B cell (primary cell): ENCODE results near the gene ACYP1. TPM values are rescaled to one million over a fixed set of nuclear protein-coding genes. Genes with fewer than 3 reads are reported as not detected.
A peak's percentile ranks its signal among the peaks of the same experiment; 100 is the strongest.

Experiments used
- ATAC-seq: fragments of 200-7000 bp; cut with Tn5 transposase; one replicate; pipeline ENCODE4 v1.10.0; 2021; ENCODE audit warnings: low read depth, mild to moderate bottlenecking, moderate number of reproducible peaks, moderate library complexity
- CTCF ChIA-PET: fragments of 350-600 bp; sonication (Branson Sonifier 250); formaldehyde crosslinking; loops from one replicate; lab custom pipeline; 2021; ENCODE audit warnings: antibody characterized with exemption, inconsistent platforms; lab: Charles Lee
- POLR2A ChIA-PET: fragments of 350-600 bp; sonication (Branson Sonifier 250); formaldehyde crosslinking; loops from one replicate; lab custom pipeline; 2021; ENCODE audit warnings: antibody characterized with exemption; lab: Charles Lee
- DNase-seq: peaks from one replicate; pipeline ENCODE4 v3.0.0; 2013
- H2AFZ ChIP-seq: 2 replicates; pipeline ENCODE4 v1.6.1; 2012; ENCODE audit warnings: mild to moderate bottlenecking, low read depth, low read length; ENCODE audit not compliant: insufficient read depth, poor library complexity, severe bottlenecking
- H3K27ac ChIP-seq, 2 donors: 1 replicate in 1 of 2; 2 replicates in 1 of 2; pipeline ENCODE4 v1.5.1; 2012 to 2013; ENCODE audit warnings: low read length in 2 of 2, mild to moderate bottlenecking in 2 of 2, moderate library complexity in 1 of 2
- H3K27me3 ChIP-seq, 4 experiments: fragments of 200-600 bp in 1 of 4; sonication (generic) in 1 of 4; replicated peaks in 1 of 4; 1 replicate in 2 of 4; 2 replicates in 2 of 4; pipeline versions ENCODE4 v1.6.1 to v1.7.0; 2013 to 2016; ENCODE audit warnings: low read length in 3 of 4, mild to moderate bottlenecking in 2 of 4, mixed read lengths in 1 of 4, moderate library complexity in 1 of 4; ENCODE audit not compliant: insufficient read depth in 4 of 4, control insufficient read depth in 3 of 4; ENCODE audit errors: control extremely low read depth in 1 of 4
- H3K36me3 ChIP-seq, 2 experiments: replicated peaks in 1 of 2; 1 replicate in 1 of 2; 2 replicates in 1 of 2; pipeline versions ENCODE4 v1.6.1 to v1.7.1; 2013; ENCODE audit warnings: low read length in 1 of 2; ENCODE audit not compliant: insufficient read depth in 2 of 2, control insufficient read depth in 1 of 2; ENCODE audit errors: control extremely low read depth in 1 of 2, extremely low read depth in 1 of 2
- H3K4me1 ChIP-seq, 2 donors: fragments of 200-600 bp in 1 of 2; sonication (generic) in 1 of 2; 1 replicate in 1 of 2; 2 replicates in 1 of 2; pipeline versions ENCODE4 v1.5.1 to v1.6.1; 2013 to 2017; ENCODE audit warnings: low read length in 2 of 2; ENCODE audit not compliant: control insufficient read depth in 2 of 2, insufficient read depth in 2 of 2
- H3K4me2 ChIP-seq: replicated peaks from 2 replicates; pipeline ENCODE3; 2012; ENCODE audit warnings: mild to moderate bottlenecking, low read depth, low read length; ENCODE audit not compliant: poor library complexity, severe bottlenecking
- H3K4me3 ChIP-seq, 5 experiments: fragments of 200-600 bp in 1 of 5; sonication (generic) in 1 of 5; 1 replicate in 3 of 5; 2 replicates in 2 of 5; pipeline versions ENCODE4 v1.5.1 to v1.7.0; 2011 to 2016; ENCODE audit warnings: low read length in 4 of 5, mild to moderate bottlenecking in 4 of 5, low read depth in 2 of 5, control low read depth in 1 of 5, moderate library complexity in 1 of 5; ENCODE audit not compliant: insufficient read depth in 1 of 5; ENCODE audit errors: control extremely low read depth in 1 of 5, extremely low read depth in 1 of 5
- H3K79me2 ChIP-seq: fragments of 200-600 bp; sonication (generic); one replicate; pipeline ENCODE4 v1.6.0; 2016; ENCODE audit warnings: low read length; ENCODE audit not compliant: control insufficient read depth, insufficient read depth
- H3K9ac ChIP-seq: fragments of 200-600 bp; sonication (generic); 2 replicates; pipeline ENCODE4 v1.6.1; 2017; ENCODE audit warnings: mild to moderate bottlenecking, low read length, moderate library complexity
- H3K9me3 ChIP-seq, 3 donors: one replicate each; pipeline versions ENCODE4 v1.6.1 to v1.7.1; 2013; ENCODE audit warnings: low read length in 2 of 3; ENCODE audit not compliant: control insufficient read depth in 2 of 3, insufficient read depth in 1 of 3; ENCODE audit errors: control extremely low read depth in 1 of 3
- H4K20me1 ChIP-seq: 2 replicates; pipeline ENCODE4 v1.6.0; 2012; ENCODE audit warnings: mild to moderate bottlenecking, low read length; ENCODE audit not compliant: insufficient read depth, control insufficient read depth, poor library complexity, severe bottlenecking
- H3K27ac Mint-ChIP-seq: one replicate; pipeline ENCODE4 v1.8.0; 2021; ENCODE audit warnings: mixed read lengths
- H3K27me3 Mint-ChIP-seq: one replicate; pipeline ENCODE4 v1.8.0; 2021; ENCODE audit warnings: mixed read lengths
- H3K4me1 Mint-ChIP-seq: one replicate; pipeline ENCODE4 v1.8.0; 2021; ENCODE audit warnings: mixed read lengths
- H3K4me3 Mint-ChIP-seq: one replicate; pipeline ENCODE4 v1.8.0; 2021; ENCODE audit warnings: mixed read lengths
- H3K9me3 Mint-ChIP-seq: one replicate; pipeline ENCODE4 v1.8.0; 2022; ENCODE audit warnings: mixed read lengths; ENCODE audit not compliant: insufficient read depth
- EZH2 ChIP-seq: IDR thresholded peaks from 2 replicates; pipeline ENCODE4 v1.6.1; 2012; ENCODE audit warnings: borderline replicate concordance, low read depth, mild to moderate bottlenecking, moderate library complexity, low read length; ENCODE audit not compliant: insufficient read depth, poor library complexity, severe bottlenecking
- WGBS: methylation state at CpG from one replicate; pipeline ENCODE4 v1.1.5; 2013; ENCODE audit warnings: missing lambda C conversion rate; ENCODE audit not compliant: insufficient coverage; 5-methylcytosine and 5-hydroxymethylcytosine counted together
- intact Hi-C: fragments of 100-400 bp; cut with micrococcal nuclease; formaldehyde crosslinking; loops from one replicate; pipeline ENCODE4 v1.10.0; 2022
- polyA plus RNA-seq: library from polyadenylated mRNA; depleted of rRNA; stranded (reverse); fragments of >200 nt; gene quantifications from 2 replicates; pipeline ENCODE4 v1.2.3, GENCODE V29; 2012
- small RNA-seq: library from RNA; depleted of rRNA; stranded (forward); fragments of <200 nt; gene quantifications from one replicate; pipeline ENCODE3, GENCODE V24; 2012; ENCODE audit warnings: low replicate concordance, low read depth; ENCODE audit not compliant: insufficient read length
- total RNA-seq, 2 donors: library from RNA; stranded (reverse); fragments of 120-200 nt in 1 of 2; gene quantifications; 1 replicate in 1 of 2; 2 replicates in 1 of 2; pipeline versions ENCODE4 v1.2.3 to v1.2.4, GENCODE V29; 2013 to 2022
- TF ChIP-seq, protein P1 (sequence below): fragments of 200-600 bp; IDR thresholded peaks from one replicate; pipeline ENCODE4 v1.8.0; 2022; ENCODE audit warnings: antibody characterized with exemption, mild to moderate bottlenecking

The ACYP1 gene
- total and polyA plus RNA-seq, 2 donors (not counting 1 experiment from before 2014, with no cell fraction given): 38.3 to 46.7 TPM

DNA sequence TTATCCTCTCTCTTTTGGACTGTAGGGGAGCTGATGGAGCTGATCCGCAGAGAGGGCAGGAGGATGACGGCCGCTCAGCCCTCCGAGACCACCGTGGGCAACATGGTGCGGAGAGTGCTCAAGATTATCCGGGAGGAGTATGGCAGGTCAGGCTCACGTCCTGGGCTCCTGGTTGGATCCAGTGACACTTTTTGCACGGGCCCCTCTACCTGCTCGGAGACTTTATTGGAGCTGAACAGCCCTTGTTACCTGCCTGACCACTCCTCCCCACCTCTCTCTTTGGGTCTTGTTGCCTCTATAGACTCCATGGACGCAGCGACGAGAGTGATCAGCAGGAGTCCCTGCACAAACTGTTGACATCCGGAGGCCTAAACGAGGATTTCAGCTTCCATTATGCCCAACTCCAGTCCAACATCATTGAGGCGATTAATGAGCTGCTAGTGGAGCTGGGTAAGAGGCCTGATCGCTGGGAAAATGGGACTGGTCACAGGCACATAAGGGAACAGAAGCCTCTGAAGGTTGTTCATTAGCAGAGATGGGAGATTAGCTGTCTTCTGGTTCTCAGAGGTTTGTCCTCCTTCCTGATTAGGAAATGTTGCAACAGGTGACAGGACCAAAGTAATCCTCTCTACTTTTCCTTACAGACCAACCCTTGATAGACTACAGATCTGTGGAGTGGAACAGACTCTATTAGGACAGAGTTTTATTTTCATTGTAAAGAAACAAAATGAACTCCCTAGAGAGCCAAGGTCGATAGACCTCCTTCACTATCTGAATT is 60.4 kb downstream of the ACYP1 start:
- 10% methylated on average over 16 of the region's 18 CpGs for WGBS
- Histone ChIP-seq H3K4me1 (peaks cover 17 to 19% of the 10 kb centered on the region in 2 donors), H3K27ac (peak overlapping the region; percentile 88 to 95), H3K36me3 (peaks cover 2 to 29% of the 10 kb centered on the region in 2 experiments), H4K20me1 (no peaks in the 10 kb centered on the region), H3K9me3 (no peaks in the 10 kb centered on the region), H3K27me3 (no peaks in the 10 kb centered on the region), H3K9ac (peak overlapping the region; percentile 84), H3K4me2 (peak overlapping the region; percentile 88), H2AFZ (peak overlapping the region; percentile 91), H3K4me3 (peak overlapping the region; percentile 62 to 92 (median 73)), H3K79me2 (peaks cover 17% of the 10 kb centered on the region)
- CTCF ChIA-PET: interaction anchor here (0.9 to 3.2 kb wide), 6 partner anchors 39 to 142 kb away, joined by 3 to 12 read pairs (median 4); no protein-coding TSS in a partner anchor
- Mint-ChIP-seq H3K27ac (peak overlapping the region; percentile 88), H3K4me3 (peak overlapping the region; percentile 98), H3K9me3 (no peaks in the 10 kb centered on the region), H3K4me1 (peaks cover 29% of the 10 kb centered on the region), H3K27me3 (no peaks in the 10 kb centered on the region)
- no peak for ATAC-seq
- TF ChIP-seq, protein P1, sequence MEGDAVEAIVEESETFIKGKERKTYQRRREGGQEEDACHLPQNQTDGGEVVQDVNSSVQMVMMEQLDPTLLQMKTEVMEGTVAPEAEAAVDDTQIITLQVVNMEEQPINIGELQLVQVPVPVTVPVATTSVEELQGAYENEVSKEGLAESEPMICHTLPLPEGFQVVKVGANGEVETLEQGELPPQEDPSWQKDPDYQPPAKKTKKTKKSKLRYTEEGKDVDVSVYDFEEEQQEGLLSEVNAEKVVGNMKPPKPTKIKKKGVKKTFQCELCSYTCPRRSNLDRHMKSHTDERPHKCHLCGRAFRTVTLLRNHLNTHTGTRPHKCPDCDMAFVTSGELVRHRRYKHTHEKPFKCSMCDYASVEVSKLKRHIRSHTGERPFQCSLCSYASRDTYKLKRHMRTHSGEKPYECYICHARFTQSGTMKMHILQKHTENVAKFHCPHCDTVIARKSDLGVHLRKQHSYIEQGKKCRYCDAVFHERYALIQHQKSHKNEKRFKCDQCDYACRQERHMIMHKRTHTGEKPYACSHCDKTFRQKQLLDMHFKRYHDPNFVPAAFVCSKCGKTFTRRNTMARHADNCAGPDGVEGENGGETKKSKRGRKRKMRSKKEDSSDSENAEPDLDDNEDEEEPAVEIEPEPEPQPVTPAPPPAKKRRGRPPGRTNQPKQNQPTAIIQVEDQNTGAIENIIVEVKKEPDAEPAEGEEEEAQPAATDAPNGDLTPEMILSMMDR: no peak
- no peak for TF ChIP-seq EZH2
- POLR2A ChIA-PET: interaction anchor here (1.2 kb wide), 1 partner anchor 62 kb away, joined by 4 read pairs; no protein-coding TSS in a partner anchor
- no peak for DNase-seq
- intact Hi-C loops: loop anchor here (2.0 to 10.0 kb wide), 4 partner anchors 31 to 1049 kb away; partner anchors contain the start of genes ABCD4, AREL1, COQ6 and FAM161B

Small RNAs within 50 kb of the gene (small RNA-seq; reads per million reads assigned to genes)
- gene RNU6-689P: not detected

Other genes starting within 250 kb of the ACYP1 start
- gene PROX2, start 187.9 kb downstream of the ACYP1 start, total RNA-seq: 0.07 TPM in 1 of 2 replicates, not detected in the other
- 0.03 and 0.04 TPM in 2 replicates for gene PROX2, start 187.9 kb downstream of the ACYP1 start, polyA plus RNA-seq
- gene DLST, start 182.1 kb downstream of the ACYP1 start, total RNA-seq: 89.5 and 100 TPM in 2 replicates
- 73.1 and 104 TPM in 2 replicates for gene DLST, start 182.1 kb downstream of the ACYP1 start, polyA plus RNA-seq
- 3.4 TPM in 2 replicates for gene RPS6KL1, start 140.8 kb downstream of the ACYP1 start, total RNA-seq
- gene RPS6KL1, start 140.8 kb downstream of the ACYP1 start, polyA plus RNA-seq: 0.52 and 4.4 TPM in 2 replicates
- gene PGF, start 108.4 kb downstream of the ACYP1 start, total RNA-seq: 0.44 and 0.47 TPM in 2 replicates
- gene PGF, start 108.4 kb downstream of the ACYP1 start, polyA plus RNA-seq: 0.07 TPM in 1 of 2 replicates, not detected in the other
- 25.5 and 31.1 TPM in 2 replicates for gene EIF2B2, start 61.1 kb downstream of the ACYP1 start, total RNA-seq
- gene EIF2B2, start 61.1 kb downstream of the ACYP1 start, polyA plus RNA-seq: 14.1 and 27.6 TPM in 2 replicates
- gene MLH3, start 12.6 kb downstream of the ACYP1 start, total RNA-seq: 19.9 and 28.2 TPM in 2 replicates
- 4.2 and 6.7 TPM in 2 replicates for gene MLH3, start 12.6 kb downstream of the ACYP1 start, polyA plus RNA-seq
- 0.46 and 0.59 TPM in 2 replicates for gene ZC2HC1C, start 5.6 kb upstream of the ACYP1 start, total RNA-seq
- 0.21 TPM in 1 of 2 replicates, not detected in the other for gene ZC2HC1C, start 5.6 kb upstream of the ACYP1 start, polyA plus RNA-seq
- gene NEK9, start 63.0 kb upstream of the ACYP1 start, total RNA-seq: 110 and 116 TPM in 2 replicates
- 35.1 and 41.2 TPM in 2 replicates for gene NEK9, start 63.0 kb upstream of the ACYP1 start, polyA plus RNA-seq
- gene TMED10, start 112.6 kb upstream of the ACYP1 start, total RNA-seq: 111 and 119 TPM in 2 replicates
- 72.0 and 76.4 TPM in 2 replicates for gene TMED10, start 112.6 kb upstream of the ACYP1 start, polyA plus RNA-seq
- 103 and 104 TPM in 2 replicates for gene FOS, start 214.8 kb upstream of the ACYP1 start, total RNA-seq
- 3,255 and 4,077 TPM in 2 replicates for gene FOS, start 214.8 kb upstream of the ACYP1 start, polyA plus RNA-seq